Upper lobe of left lung (tissue), 4 donors: ENCODE results near the gene SPG11.

ENCODE experiments used
- CTCF ChIP-seq, 6 experiments: fragments of 450-650 bp in 4 of 6; fragments of 200-600 bp in 2 of 6; sonication (generic) in 2 of 6; IDR thresholded peaks; one replicate each; pipeline ENCODE4 v1.5.1; 2016 to 2019; ENCODE audit warnings: antibody characterized with exemption in 6 of 6
- EP300 ChIP-seq, 4 donors: sonication (generic); formaldehyde crosslinking; IDR thresholded peaks; one replicate each; pipeline ENCODE4 v1.5.1; 2017; ENCODE audit warnings: antibody characterized with exemption in 4 of 4, control low read depth in 2 of 4
- POLR2A ChIP-seq, 4 donors: fragments of 450-650 bp; IDR thresholded peaks; one replicate each; pipeline ENCODE4 v1.5.1; 2016 to 2017; ENCODE audit warnings: antibody characterized with exemption in 4 of 4, mild to moderate bottlenecking in 2 of 4
- POLR2AphosphoS5 ChIP-seq, 2 donors: sonication (generic); formaldehyde crosslinking; IDR thresholded peaks; one replicate each; pipeline ENCODE4 v1.5.1; 2017; ENCODE audit warnings: antibody characterized with exemption in 2 of 2

GRCh38 chr15:44616974-44617373, 46.5 kb downstream of the SPG11 start:
- no peak for TF ChIP-seq CTCF (IDR thresholded peaks at IDR 0.05)
- no peak for TF ChIP-seq POLR2A (IDR thresholded peaks at IDR 0.05)
- TF ChIP-seq EP300 (IDR thresholded peaks at IDR 0.05): no peak
- no peak for TF ChIP-seq POLR2AphosphoS5 (IDR thresholded peaks at IDR 0.05)
